Non-pigmented ciliary epithelial cell (primary cell): ENCODE data around the gene SLC8B1.

ENCODE experiments used
- DNase-seq: peaks from one replicate; pipeline ENCODE4 v3.0.0-alpha.2; 2010; ENCODE audit warnings: low read depth

Gene SLC8B1

GRCh38 chr12:113268621-113269020, 66.3 kb downstream of the SLC8B1 start:
- DNase-seq: no peak

- DNase-seq: no peak
These were observed 66.8 kb downstream of the SLC8B1 start for GRCh38 chr12:113268136-113268535.

GRCh38 chr12:113267621-113268020, 67.3 kb downstream of the SLC8B1 start:
- no peak for DNase-seq

- DNase-seq: no peak
These were observed 68.6 kb downstream of the SLC8B1 start for GRCh38 chr12:113266106-113266895.

GRCh38 chr12:113263431-113263963, 71.4 kb downstream of the SLC8B1 start:
- no peak for DNase-seq

- DNase-seq: no peak
These were observed 72.2 kb downstream of the SLC8B1 start for GRCh38 chr12:113262710-113263109.

GRCh38 chr12:113261847-113262470, 73.0 kb downstream of the SLC8B1 start:
- DNase-seq: no peak

- DNase-seq: no peak
These were observed 74.1 kb downstream of the SLC8B1 start for GRCh38 chr12:113260636-113261300.

- no peak for DNase-seq
These were observed 74.8 kb downstream of the SLC8B1 start for GRCh38 chr12:113260127-113260526.

GRCh38 chr12:113257564-113257963, 77.3 kb downstream of the SLC8B1 start:
- DNase-seq: no peak

- DNase-seq: no peak
These were observed 80.6 kb downstream of the SLC8B1 start for GRCh38 chr12:113254298-113254697.

- DNase-seq: no peak
These were observed 81.2 kb downstream of the SLC8B1 start for GRCh38 chr12:113253532-113254285.

GRCh38 chr12:113252494-113252893, 82.4 kb downstream of the SLC8B1 start:
- DNase-seq: no peak

- DNase-seq: no peak
These were observed 83.4 kb downstream of the SLC8B1 start for GRCh38 chr12:113251404-113252070.

- DNase-seq: no peak
These were observed 84.9 kb downstream of the SLC8B1 start for GRCh38 chr12:113250045-113250444.

GRCh38 chr12:113249546-113249945, 85.4 kb downstream of the SLC8B1 start:
- no peak for DNase-seq

- no peak for DNase-seq
These were observed 86.0 kb downstream of the SLC8B1 start for GRCh38 chr12:113248842-113249435.
